Activated CD8-positive, alpha-beta T cell treated with anti-CD3 and anti-CD28 coated beads for 36 hours (primary cell): ENCODE results near the gene RNF14. TPM values are rescaled to one million over a fixed set of nuclear protein-coding genes. Genes with fewer than 3 reads are reported as not detected.

Source experiments
- ATAC-seq: fragments of 200-7000 bp; cut with Tn5 transposase; one replicate; pipeline ENCODE4 v1.10.0; 2021; ENCODE audit warnings: mild to moderate bottlenecking, moderate library complexity
- CTCF ChIA-PET: fragments of 350-600 bp; sonication (Branson Sonifier 250); formaldehyde crosslinking; loops from one replicate; lab custom pipeline; 2021; ENCODE audit warnings: antibody characterized with exemption; lab: Charles Lee
- POLR2A ChIA-PET: fragments of 350-600 bp; sonication (Branson Sonifier 250); formaldehyde crosslinking; loops from one replicate; lab custom pipeline; 2021; ENCODE audit warnings: antibody characterized with exemption; lab: Charles Lee
- DNase-seq: peaks from one replicate; pipeline ENCODE4 v3.0.0-alpha.2; 2020
- H3K27ac Mint-ChIP-seq: one replicate; pipeline ENCODE4 v1.8.0; 2021; ENCODE audit warnings: mild to moderate bottlenecking, mixed read lengths
- H3K27me3 Mint-ChIP-seq: one replicate; pipeline ENCODE4 v1.8.0; 2021; ENCODE audit warnings: mixed read lengths
- H3K36me3 Mint-ChIP-seq: one replicate; pipeline ENCODE4 v1.8.0; 2021; ENCODE audit warnings: low read depth, mixed read lengths
- H3K4me1 Mint-ChIP-seq: one replicate; pipeline ENCODE4 v1.8.0; 2021; ENCODE audit warnings: low read depth, mixed read lengths
- H3K4me3 Mint-ChIP-seq: one replicate; pipeline ENCODE4 v1.8.0; 2021; ENCODE audit warnings: mild to moderate bottlenecking, moderate library complexity, mixed read lengths
- H3K9me3 Mint-ChIP-seq: one replicate; pipeline ENCODE4 v1.8.0; 2021; ENCODE audit warnings: mixed read lengths
- CTCF ChIP-seq: fragments of 200-600 bp; IDR thresholded peaks from one replicate; pipeline ENCODE4 v1.8.0; 2022; ENCODE audit warnings: antibody characterized with exemption, mild to moderate bottlenecking
- intact Hi-C: fragments of 100-400 bp; cut with micrococcal nuclease; formaldehyde crosslinking; loops from one replicate; pipeline ENCODE4 v1.10.0; 2022
- total RNA-seq, 2 experiments: library from RNA; stranded (reverse); gene quantifications; one replicate each; pipeline ENCODE4 v1.2.3, GENCODE V29; 2021

RNF14 gene
- total RNA-seq, 2 experiments from 2014 or later: 34.1 to 35.0 TPM

DNA sequence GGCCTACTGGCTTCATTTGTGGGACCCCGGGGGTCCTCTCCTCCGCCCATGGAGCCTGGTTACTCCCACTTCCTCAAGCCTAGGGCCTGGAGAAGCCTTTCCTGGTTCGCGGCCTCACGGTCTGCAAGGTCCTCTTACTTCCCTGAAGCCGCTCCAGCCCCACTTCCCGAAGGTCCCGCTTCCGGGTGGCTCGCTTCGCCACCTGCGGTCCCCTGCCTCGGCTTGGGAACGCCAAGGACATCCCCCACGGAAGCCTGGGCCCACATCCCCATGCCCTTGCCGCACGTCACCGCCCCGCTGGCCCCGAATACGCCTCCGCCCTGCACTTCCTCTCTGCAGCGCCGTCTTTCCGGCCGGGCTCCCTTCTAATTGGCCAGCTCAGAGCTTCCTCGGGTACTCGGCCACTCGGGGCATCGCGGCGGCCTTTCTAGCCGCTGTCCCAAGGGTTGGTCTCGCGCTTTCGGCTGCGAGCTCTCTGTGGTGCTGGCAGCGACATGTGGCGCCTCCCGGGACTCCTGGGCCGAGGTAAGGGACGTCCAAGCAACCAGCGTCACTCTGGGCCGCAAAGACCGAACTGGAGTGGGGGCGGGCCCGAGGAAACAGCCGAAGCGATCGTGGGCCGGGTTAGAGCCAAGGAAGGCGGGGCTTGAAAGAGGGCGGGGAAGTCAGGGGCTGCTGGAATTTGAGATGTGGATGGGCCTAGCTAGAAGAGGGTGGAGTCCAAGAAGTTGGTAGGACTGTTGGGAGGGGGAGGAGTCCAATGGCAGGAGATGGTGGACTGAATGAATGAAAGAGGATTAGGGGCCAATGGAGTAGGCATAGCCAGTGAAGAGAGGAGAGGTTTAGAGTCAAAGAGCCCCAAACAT is 45.2 kb upstream of the RNF14 start, which contains the start of gene DELE1:
DELE1 (plus strand) TSS at position 424 of the 866 bp plus-strand sequence; CDS start at position 495, 71 bp downstream.
- DNase-seq (peak; percentile 96), ATAC-seq (peak; percentile 93)
- TF ChIP-seq CTCF: no peak
- no peaks in the 10 kb centered on the region for H3K9me3 Mint-ChIP-seq
- intact Hi-C loops: no loop called here
- H3K4me1 Mint-ChIP-seq: peaks cover 24% of the 10 kb centered on the region
- CTCF ChIA-PET: interaction anchor here (0.7 to 4.6 kb wide), 11 partner anchors 8 to 232 kb away, joined by 3 to 42 read pairs (median 6); partner anchors contain the start of genes PCDH1, PCDH12 and RNF14
- H3K4me3 Mint-ChIP-seq: peak within 1 kb of the TSS; percentile 82
- peaks cover 30% of the 10 kb centered on the region for H3K36me3 Mint-ChIP-seq
- peak within 1 kb of the TSS; percentile 91 for H3K27ac Mint-ChIP-seq
- no peaks in the 10 kb centered on the region for H3K27me3 Mint-ChIP-seq
- POLR2A ChIA-PET: interaction anchor here (0.9 to 2.4 kb wide), 9 partner anchors 9 to 221 kb away, joined by 3 to 11 read pairs (median 5); partner anchors contain the start of gene RNF14

DNA sequence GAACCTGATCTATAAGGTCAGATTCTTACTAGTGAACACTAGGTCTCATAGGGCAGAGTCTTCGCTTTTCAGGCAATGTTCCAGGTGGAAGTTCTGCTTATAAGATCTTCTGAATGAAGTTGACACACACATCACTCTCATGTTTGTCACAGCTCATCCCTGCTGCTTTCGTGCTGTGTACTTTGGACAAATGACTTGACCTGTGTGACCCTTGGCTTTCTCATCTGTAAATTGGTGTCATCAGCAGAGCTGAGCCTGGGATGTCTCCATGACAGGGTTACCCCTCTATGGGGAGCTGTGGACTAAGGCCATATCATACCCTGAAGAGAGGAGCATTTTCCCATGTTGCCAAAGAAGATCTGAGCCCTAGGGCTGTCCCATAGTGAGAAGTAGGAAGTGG is 42.5 kb upstream of the RNF14 start:
- DNase-seq: no peak
- H3K9me3 Mint-ChIP-seq: no peaks in the 10 kb centered on the region
- no peak for ATAC-seq
- H3K4me3 Mint-ChIP-seq: no peak overlapping the region
- ChIA-PET POLR2A (interaction anchor here (0.7 kb wide), 1 partner anchor 66 kb away, joined by 3 read pairs; no protein-coding TSS in a partner anchor), CTCF (interaction anchor here (0.8 to 0.9 kb wide), 2 partner anchors 35 to 235 kb away, joined by 4 read pairs; no protein-coding TSS in a partner anchor)
- peaks cover 24% of the 10 kb centered on the region for H3K4me1 Mint-ChIP-seq
- peaks cover 39% of the 10 kb centered on the region for H3K36me3 Mint-ChIP-seq
- no peak overlapping the region for H3K27ac Mint-ChIP-seq
- intact Hi-C loops: no loop called here
- no peaks in the 10 kb centered on the region for H3K27me3 Mint-ChIP-seq
- TF ChIP-seq CTCF: no peak

GRCh38 chr5:141928051-141928450 is 40.9 kb upstream of the RNF14 start:
- no peak for ATAC-seq

GRCh38 chr5:141929398-141930058 is 39.4 kb upstream of the RNF14 start:
- POLR2A ChIA-PET: no interaction called here

More at GRCh38 chr5:141928051-141928450, 40.9 kb upstream of the RNF14 start:
- POLR2A ChIA-PET: interaction anchor here (0.6 kb wide), 1 partner anchor 334 kb away, joined by 3 read pairs; no protein-coding TSS in a partner anchor
- peaks cover 47% of the 10 kb centered on the region for H3K36me3 Mint-ChIP-seq
- H3K27me3 Mint-ChIP-seq: no peaks in the 10 kb centered on the region
- H3K9me3 Mint-ChIP-seq: no peaks in the 10 kb centered on the region
- H3K27ac Mint-ChIP-seq: no peak overlapping the region
- CTCF ChIA-PET: no interaction called here
- intact Hi-C loops: no loop called here
- H3K4me1 Mint-ChIP-seq: peaks cover 19% of the 10 kb centered on the region
- TF ChIP-seq CTCF: no peak
- H3K4me3 Mint-ChIP-seq: no peak overlapping the region
- no peak for DNase-seq

More at GRCh38 chr5:141929398-141930058, 39.4 kb upstream of the RNF14 start:
- ATAC-seq (no peak), DNase-seq (no peak)
- TF ChIP-seq CTCF: no peak
- intact Hi-C loops: no loop called here
- Mint-ChIP-seq H3K4me3 (no peak overlapping the region), H3K27ac (no peak overlapping the region), H3K9me3 (no peaks in the 10 kb centered on the region), H3K4me1 (peaks cover 14% of the 10 kb centered on the region), H3K27me3 (no peaks in the 10 kb centered on the region), H3K36me3 (peaks cover 48% of the 10 kb centered on the region)
- CTCF ChIA-PET: interaction anchor here (1.8 kb wide), 1 partner anchor 31 kb away, joined by 11 read pairs; no protein-coding TSS in a partner anchor
